Thyroid gland (tissue), 4 donors: Measurements from ENCODE around the gene LMNB1. TPM values are rescaled to one million over a fixed set of nuclear protein-coding genes. Genes with fewer than 3 reads are reported as not detected.

Experiments
- DNase-seq, 2 donors: peaks; one replicate each; pipeline ENCODE4 v3.0.0-alpha.2; 2019
- H3K27ac ChIP-seq, 3 donors: fragments of 200-600 bp; sonication (generic); 1 replicate in 2 of 3; 2 replicates in 1 of 3; pipeline ENCODE4 v1.5.1; 2016 to 2019; ENCODE audit warnings: mild to moderate bottlenecking in 1 of 3, moderate library complexity in 1 of 3
- H3K27me3 ChIP-seq: fragments of 200-600 bp; sonication (generic); one replicate; pipeline ENCODE4 v1.5.1; 2019
- H3K36me3 ChIP-seq, 2 donors: fragments of 200-600 bp; sonication (generic); one replicate each; pipeline ENCODE4 v1.5.1; 2016 to 2019
- H3K4me1 ChIP-seq, 2 donors: fragments of 200-600 bp; sonication (generic); one replicate each; pipeline ENCODE4 v1.5.1; 2017 to 2019
- H3K4me3 ChIP-seq, 3 donors: fragments of 200-600 bp; sonication (generic); replicated peaks in 1 of 3; 1 replicate in 2 of 3; 2 replicates in 1 of 3; pipeline ENCODE4 v1.5.1; 2016; ENCODE audit warnings: mild to moderate bottlenecking in 1 of 3
- H3K9me3 ChIP-seq: fragments of 200-600 bp; sonication (generic); one replicate; pipeline ENCODE4 v1.5.1; 2017
- POLR2A ChIP-seq, 2 donors: fragments of 450-650 bp; IDR thresholded peaks; one replicate each; pipeline ENCODE4 v1.6.1; 2017; ENCODE audit warnings: antibody characterized with exemption in 2 of 2, mild to moderate bottlenecking in 2 of 2, moderate library complexity in 1 of 2
- WGBS, 2 donors: methylation state at CpG; one replicate each; pipeline ENCODE4 v1.1.5; 2017; 5-methylcytosine and 5-hydroxymethylcytosine counted together
- intact Hi-C: fragments of 100-400 bp; cut with DNase I; formaldehyde crosslinking; loops from one replicate; pipeline ENCODE4 v1.15.1; 2023
- total RNA-seq, 4 donors: library from RNA; depleted of rRNA; stranded (reverse); fragments of >200 nt; gene quantifications; one replicate each; pipeline ENCODE4 v1.2.3, GENCODE V29; 2016
- TF ChIP-seq, protein P1 (sequence below), 6 experiments: fragments of 200-600 bp in 3 of 6; fragments of 450-650 bp in 3 of 6; sonication (generic) in 3 of 6; IDR thresholded peaks; one replicate each; pipeline ENCODE4 v1.5.1; 2016 to 2019; ENCODE audit warnings: antibody characterized with exemption in 6 of 6, mild to moderate bottlenecking in 2 of 6, inconsistent platforms in 1 of 6, moderate library complexity in 1 of 6

The LMNB1 gene
- total RNA-seq, 4 donors from 2014 or later = 3.9 to 18.4 (median 6.5) TPM

DNA sequence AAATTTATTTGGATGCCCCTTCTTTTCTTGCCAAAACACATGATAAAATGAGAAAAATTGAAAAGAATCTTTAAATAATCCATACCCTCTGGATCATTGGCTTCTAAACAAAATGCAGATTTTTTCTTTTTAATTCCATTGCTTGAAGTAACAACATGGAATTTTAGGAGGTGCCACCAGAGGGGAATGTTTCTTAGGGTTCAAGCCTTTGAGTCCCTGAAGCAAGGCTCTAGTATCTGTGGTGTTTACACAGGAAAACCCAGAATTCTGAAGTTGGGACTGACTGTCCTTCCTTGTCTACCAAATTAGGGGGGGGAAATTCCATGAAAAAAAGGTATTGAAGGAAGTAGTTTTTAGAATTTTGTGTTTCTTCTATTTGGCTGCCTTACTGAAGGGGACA lies 69.4 kb downstream of the LMNB1 start:
- H3K4me1 ChIP-seq = peaks cover 0 to 18% of the 10 kb centered on the region in 2 donors
- H3K36me3 ChIP-seq = no peaks in the 10 kb centered on the region
- H3K4me3 ChIP-seq = no peak overlapping the region
- intact Hi-C loops = no loop called here
- no peaks in the 10 kb centered on the region for H3K27me3 ChIP-seq
- no peaks in the 10 kb centered on the region for H3K9me3 ChIP-seq
- no peak for TF ChIP-seq POLR2A (IDR thresholded peaks at IDR 0.05)
- TF ChIP-seq, protein P1, sequence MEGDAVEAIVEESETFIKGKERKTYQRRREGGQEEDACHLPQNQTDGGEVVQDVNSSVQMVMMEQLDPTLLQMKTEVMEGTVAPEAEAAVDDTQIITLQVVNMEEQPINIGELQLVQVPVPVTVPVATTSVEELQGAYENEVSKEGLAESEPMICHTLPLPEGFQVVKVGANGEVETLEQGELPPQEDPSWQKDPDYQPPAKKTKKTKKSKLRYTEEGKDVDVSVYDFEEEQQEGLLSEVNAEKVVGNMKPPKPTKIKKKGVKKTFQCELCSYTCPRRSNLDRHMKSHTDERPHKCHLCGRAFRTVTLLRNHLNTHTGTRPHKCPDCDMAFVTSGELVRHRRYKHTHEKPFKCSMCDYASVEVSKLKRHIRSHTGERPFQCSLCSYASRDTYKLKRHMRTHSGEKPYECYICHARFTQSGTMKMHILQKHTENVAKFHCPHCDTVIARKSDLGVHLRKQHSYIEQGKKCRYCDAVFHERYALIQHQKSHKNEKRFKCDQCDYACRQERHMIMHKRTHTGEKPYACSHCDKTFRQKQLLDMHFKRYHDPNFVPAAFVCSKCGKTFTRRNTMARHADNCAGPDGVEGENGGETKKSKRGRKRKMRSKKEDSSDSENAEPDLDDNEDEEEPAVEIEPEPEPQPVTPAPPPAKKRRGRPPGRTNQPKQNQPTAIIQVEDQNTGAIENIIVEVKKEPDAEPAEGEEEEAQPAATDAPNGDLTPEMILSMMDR (IDR thresholded peaks at IDR 0.05) = no peak
- no peak for DNase-seq
- H3K27ac ChIP-seq = no peak overlapping the region

DNA sequence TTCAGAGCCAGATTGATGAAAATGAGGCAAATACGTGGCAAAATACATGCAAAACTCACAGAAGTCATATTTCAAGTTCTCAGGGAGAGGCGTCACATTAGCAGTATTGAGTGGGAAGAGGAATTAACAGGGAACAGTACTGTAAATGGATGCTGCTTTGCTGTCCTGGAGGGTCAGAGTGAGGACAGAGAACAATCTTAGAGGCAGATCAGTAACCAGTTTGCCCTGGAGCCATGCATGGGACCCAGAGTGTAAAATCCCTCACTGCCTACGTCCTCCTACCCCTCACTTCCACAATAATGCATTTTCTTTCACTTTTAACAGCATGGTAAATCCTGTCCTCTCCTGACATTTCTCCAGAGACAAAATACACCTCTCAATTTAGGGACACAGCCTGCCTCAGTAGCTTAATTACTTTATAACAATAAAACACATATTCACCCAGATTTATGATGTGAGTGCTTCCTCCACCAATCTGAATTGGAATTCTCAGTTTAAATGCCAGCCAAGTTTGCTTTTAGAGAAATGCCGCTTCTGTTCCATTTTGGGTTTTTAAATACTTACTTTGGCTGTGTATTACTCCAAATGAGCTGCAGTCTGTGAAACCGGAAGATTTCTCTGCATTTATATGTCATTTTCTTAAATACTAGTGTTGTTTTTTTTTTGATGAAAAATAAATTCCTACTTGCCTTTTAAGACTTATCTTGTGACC lies 70.0 kb downstream of the LMNB1 start:
- WGBS, 2 donors = 77 to 90% methylated on average over 5 of the region's 5 CpGs
- peak overlapping the region in 1 of 3 donors; percentile 32 for H3K27ac ChIP-seq
- no peak overlapping the region for H3K4me3 ChIP-seq
- no peaks in the 10 kb centered on the region for H3K27me3 ChIP-seq
- TF ChIP-seq, protein P1 (IDR thresholded peaks at IDR 0.05) = no peak
- H3K9me3 ChIP-seq = no peaks in the 10 kb centered on the region
- no peak for DNase-seq
- intact Hi-C loops = no loop called here
- peaks cover 0 to 24% of the 10 kb centered on the region in 2 donors for H3K4me1 ChIP-seq
- no peaks in the 10 kb centered on the region for H3K36me3 ChIP-seq

DNA sequence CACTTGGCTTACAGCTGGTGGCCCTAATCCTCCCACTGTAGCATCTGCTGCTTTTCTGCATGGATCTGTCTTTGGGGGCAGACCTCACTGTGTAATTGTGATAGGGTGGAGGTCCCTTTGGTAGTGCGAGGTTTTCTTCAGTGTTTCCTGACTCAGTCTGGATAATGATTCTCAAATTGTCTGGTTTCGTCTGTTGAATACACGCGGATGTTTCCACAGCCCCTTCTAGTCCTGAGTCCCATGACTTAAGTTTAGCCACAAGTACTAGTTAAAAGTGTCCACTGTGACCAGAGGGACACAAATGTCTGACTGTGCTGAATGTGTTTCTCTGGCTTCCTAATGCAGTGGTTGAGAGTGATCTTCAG lies 70.5 kb downstream of the LMNB1 start:
- Histone ChIP-seq H3K27ac (peak overlapping the region in 2 of 3 donors; percentile 32 to 44), H3K4me1 (peaks cover 4 to 29% of the 10 kb centered on the region in 2 donors), H3K27me3 (no peaks in the 10 kb centered on the region), H3K36me3 (no peaks in the 10 kb centered on the region), H3K9me3 (no peaks in the 10 kb centered on the region), H3K4me3 (no peak overlapping the region)
- DNase-seq = no peak
- TF ChIP-seq, protein P1 (IDR thresholded peaks at IDR 0.05) = no peak
- TF ChIP-seq POLR2A (IDR thresholded peaks at IDR 0.05) = no peak
- intact Hi-C loops = no loop called here
- WGBS, 2 donors = 74 to 85% methylated on average over 4 of the region's 4 CpGs

DNA sequence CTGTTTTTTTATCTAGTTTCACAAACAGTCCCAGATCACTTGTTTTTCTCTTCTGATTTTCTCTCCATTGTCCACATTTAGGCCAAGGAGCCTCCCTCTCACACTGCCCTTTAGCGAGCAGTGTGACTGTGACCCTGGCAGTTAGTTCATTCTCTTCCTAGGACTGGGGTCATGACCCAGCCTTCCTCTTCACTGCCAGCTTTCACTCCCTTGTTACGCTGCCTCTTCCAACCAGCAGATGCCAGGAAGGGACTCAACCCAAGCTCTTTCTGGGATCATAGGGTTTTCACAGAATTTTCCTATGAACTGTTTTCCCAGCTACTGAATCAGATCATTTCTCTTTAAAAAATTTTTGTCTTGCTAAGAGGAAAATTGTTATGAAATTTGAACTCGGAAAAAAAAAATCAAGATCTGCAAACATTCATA lies 70.9 kb downstream of the LMNB1 start:
- H3K36me3 ChIP-seq = no peaks in the 10 kb centered on the region
- no peak for DNase-seq
- no peaks in the 10 kb centered on the region for H3K9me3 ChIP-seq
- no peak for TF ChIP-seq POLR2A (IDR thresholded peaks at IDR 0.05)
- intact Hi-C loops = no loop called here
- H3K4me1 ChIP-seq = peaks cover 4 to 33% of the 10 kb centered on the region in 2 donors
- WGBS, 2 donors = 69 to 76% methylated on average over 3 of the region's 3 CpGs
- H3K27me3 ChIP-seq = no peaks in the 10 kb centered on the region
- H3K27ac ChIP-seq = peak overlapping the region in 2 of 3 donors; percentile 32 to 44
- no peak overlapping the region for H3K4me3 ChIP-seq

DNA sequence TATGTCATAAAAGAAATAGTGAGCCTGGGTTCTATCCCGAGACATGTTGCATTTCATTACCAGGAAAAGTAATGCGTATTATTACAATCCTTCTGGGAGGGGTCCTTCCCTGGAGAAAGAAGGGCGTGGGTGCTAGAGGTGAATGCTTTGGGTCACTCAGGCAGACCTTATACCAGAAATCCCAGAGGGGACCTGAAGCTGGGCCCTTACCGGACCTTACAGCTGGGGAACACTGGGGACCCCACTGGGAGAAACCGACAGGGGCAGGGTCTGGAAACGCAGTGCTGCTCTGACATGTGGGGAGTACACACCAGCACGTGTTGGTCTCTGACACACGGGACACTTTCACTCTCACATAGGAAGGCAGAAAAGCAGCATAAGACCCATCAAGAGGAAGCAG lies 71.3 kb downstream of the LMNB1 start:
- intact Hi-C loops = no loop called here
- no peak for TF ChIP-seq POLR2A (IDR thresholded peaks at IDR 0.05)
- TF ChIP-seq, protein P1 (IDR thresholded peaks at IDR 0.05) = no peak
- 80 to 81% methylated on average over 7 to 8 of the region's 8 CpGs for WGBS, 2 donors
- H3K4me1 ChIP-seq = peaks cover 4 to 35% of the 10 kb centered on the region in 2 donors
- H3K27me3 ChIP-seq = no peaks in the 10 kb centered on the region
- no peaks in the 10 kb centered on the region for H3K9me3 ChIP-seq
- no peak for DNase-seq
- H3K36me3 ChIP-seq = no peaks in the 10 kb centered on the region
- H3K27ac ChIP-seq = peak overlapping the region in 1 of 3 donors; percentile 44
- H3K4me3 ChIP-seq = no peak overlapping the region
